ENCODE data around the gene SOX5. TPM values are rescaled to one million over a fixed set of nuclear protein-coding genes. Genes with fewer than 3 reads are reported as not detected.

The SOX5 gene
- polyA plus RNA-seq, 3 donors, result 5.5 to 7.2 (median 5.8) TPM

GRCh38 chr12:23694307-23694706, 255.2 kb downstream of the SOX5 start:
- DNase-seq, result no peak

DNA sequence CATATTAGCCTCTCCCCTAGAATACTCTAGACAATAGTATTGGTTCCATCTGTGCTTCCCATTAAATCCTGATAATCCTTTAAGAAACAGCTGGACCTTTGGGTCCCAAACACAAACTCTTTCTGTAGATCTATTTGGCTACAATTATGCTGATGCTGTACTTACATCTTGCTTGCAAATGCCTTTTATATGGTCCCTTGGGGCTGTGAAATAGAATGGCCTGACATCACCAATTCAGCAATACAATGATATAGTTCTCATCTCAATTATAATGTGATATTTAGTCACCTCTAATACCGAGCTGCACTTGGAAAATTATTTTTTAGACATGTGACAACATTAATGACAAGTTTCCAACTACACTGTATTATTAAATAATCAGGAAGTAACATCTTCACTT, 261.5 kb downstream of the SOX5 start:
- DNase-seq, result no peak

- no peak for DNase-seq
These were observed 263.4 kb downstream of the SOX5 start for GRCh38 chr12:23686095-23686494.

- DNase-seq, result no peak
These were observed 265.3 kb downstream of the SOX5 start for GRCh38 chr12:23684121-23684520.

DNA sequence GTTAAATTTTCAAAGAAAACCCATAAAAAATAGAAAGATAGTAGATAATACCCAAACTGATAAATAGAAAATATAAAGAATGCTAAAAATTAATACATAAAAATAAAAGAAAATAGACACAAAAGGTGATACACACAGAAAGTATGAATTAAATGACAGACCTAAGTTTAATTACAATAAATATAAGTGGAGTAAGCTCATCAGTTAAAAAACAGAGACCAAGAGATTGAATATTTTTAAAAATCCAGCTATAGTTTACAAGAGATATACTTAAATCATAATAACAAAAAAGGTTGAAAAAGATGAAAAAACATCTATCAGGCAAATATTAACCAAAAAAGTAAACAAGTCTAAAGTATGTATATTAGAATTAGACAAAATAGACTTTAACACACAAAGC, 268.2 kb downstream of the SOX5 start:
- DNase-seq, result no peak

- no peak for DNase-seq
These were observed 275.4 kb downstream of the SOX5 start for GRCh38 chr12:23674064-23674463.

GRCh38 chr12:23671881-23672280, 277.6 kb downstream of the SOX5 start:
- no peak for DNase-seq

GRCh38 chr12:23670684-23671083, 278.8 kb downstream of the SOX5 start:
- DNase-seq, result no peak

DNA sequence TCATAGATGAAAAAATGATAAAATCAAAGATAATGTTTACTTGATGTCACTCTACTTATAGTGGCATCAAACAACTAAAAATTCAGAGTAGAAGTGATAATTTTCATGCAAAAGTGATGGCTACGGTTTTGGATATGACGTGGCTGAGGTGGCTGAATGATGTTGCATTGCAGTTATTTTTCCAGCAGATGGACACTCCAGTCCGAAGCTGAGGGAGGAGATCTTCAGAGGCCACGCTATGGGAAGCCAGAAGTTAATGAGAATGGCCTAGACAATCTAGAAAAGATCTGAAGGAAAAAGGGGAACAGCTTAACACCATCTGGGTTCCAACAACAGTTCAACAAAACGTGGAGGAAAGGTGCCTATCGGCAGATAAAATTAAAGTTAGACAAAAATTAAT, 279.8 kb downstream of the SOX5 start:
- no peak for DNase-seq

DNA sequence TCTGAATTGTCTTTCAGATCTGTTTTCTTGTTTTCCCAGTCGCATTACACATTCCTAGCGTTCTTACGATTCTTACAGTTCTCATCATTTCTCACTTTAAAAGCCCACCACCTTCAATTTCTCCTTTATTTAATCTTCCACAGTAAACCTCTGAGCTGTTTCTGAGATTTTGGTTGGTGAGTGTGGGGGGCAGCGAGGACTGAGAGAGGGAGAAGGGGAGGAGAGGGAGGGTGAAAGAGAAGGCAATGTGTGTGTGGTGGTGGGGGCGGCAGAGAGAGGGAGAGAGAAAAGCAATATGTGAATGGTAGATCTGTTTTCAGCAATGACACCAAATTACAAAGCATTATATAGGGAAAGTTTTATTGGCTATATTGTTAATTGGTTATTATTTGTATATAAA, 282.6 kb downstream of the SOX5 start:
- no peak for DNase-seq

DNA sequence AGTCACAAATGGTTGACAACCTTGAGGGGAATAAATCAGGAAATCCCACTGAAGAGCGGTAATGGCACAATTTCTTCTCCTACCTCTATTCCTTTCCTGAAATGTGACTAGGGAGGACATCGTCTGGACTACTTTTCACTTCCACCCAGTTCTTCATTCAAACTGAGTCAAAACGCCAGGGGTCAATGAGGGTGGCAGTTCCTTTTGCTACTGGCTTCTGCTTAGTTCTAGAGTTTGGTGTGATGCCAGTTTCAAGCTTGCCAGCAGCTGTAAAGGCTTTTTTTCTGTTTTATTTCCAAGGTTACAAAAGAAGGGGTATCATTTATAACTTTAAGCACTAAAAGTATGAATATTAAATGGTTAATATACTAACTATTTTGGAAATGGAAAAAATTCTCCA, 286.5 kb downstream of the SOX5 start:
- DNase-seq, result no peak

GRCh38 chr12:23659131-23659530, 290.3 kb downstream of the SOX5 start:
- DNase-seq, result peak; percentile 27

GRCh38 chr12:23657598-23657997, 291.9 kb downstream of the SOX5 start:
- DNase-seq, result no peak

DNA sequence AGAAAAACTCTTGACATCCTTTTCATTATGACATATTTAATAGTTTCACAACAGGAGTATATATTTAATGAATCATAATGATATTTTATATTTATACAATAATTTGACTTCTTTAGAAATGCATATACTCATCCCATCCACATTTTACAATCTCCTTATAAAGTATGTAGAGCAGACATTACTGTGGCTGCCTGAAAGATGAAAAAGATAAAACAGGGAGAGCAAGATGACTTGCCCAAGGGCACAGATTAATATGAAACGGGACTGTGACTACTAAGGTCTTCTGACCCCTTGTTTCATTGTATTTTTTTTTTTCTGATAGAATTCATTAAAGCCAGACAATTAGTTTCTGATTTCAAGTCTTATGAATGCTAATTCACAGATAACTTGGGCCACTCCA, 293.6 kb downstream of the SOX5 start:
- DNase-seq, result no peak

DNA sequence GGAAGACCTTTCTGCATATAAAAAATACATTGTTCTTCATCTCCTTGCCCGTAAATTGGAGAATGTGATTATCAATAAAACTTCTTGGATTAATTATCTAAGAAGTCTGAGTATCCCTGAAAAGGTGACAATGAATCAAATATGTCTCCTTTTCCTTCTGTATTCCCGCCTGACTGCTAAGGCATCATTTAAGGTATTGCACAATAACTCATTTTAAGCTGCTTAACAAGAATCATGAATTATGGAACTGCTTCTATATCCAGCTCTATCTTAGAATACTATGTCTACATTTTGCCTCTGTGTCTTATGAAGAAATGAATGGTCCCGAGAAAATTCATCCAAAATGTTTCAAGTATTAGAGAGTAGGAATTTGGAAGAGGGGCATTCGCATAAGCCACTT, 294.4 kb downstream of the SOX5 start:
- no peak for DNase-seq

GRCh38 chr12:23648546-23648945, 300.9 kb downstream of the SOX5 start:
- DNase-seq, result no peak

GRCh38 chr12:23640754-23641153, 308.7 kb downstream of the SOX5 start:
- no peak for DNase-seq

- DNase-seq, result no peak
These were observed 315.1 kb downstream of the SOX5 start for GRCh38 chr12:23634344-23634743.

GRCh38 chr12:23631786-23632377, 317.6 kb downstream of the SOX5 start:
- no peak for DNase-seq

GRCh38 chr12:23630524-23630923, 318.9 kb downstream of the SOX5 start:
- DNase-seq, result no peak

DNA sequence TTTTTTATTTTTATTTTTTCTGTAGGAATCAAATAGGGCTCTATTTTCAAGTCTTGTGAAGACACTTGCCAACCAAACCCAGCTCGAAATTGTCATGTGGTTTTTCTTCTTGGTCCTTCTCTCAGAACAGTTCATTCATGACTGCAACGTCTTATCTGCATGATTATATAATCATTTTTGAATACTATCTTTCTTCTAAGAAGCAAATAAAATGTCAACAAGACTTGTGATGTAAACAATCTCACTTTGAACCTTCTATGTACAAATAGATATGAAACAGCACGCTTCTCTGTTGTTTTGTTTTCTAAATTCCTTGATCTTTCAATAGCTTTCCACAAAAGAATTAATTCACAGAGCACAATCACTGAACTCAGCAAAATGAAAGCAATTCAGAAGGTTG, 320.7 kb downstream of the SOX5 start:
- DNase-seq, result no peak

- DNase-seq, result no peak
These were observed 322.7 kb downstream of the SOX5 start for GRCh38 chr12:23626791-23627190.

- DNase-seq, result peak; percentile 37
These were observed 327.6 kb downstream of the SOX5 start for GRCh38 chr12:23621900-23622299.

DNA sequence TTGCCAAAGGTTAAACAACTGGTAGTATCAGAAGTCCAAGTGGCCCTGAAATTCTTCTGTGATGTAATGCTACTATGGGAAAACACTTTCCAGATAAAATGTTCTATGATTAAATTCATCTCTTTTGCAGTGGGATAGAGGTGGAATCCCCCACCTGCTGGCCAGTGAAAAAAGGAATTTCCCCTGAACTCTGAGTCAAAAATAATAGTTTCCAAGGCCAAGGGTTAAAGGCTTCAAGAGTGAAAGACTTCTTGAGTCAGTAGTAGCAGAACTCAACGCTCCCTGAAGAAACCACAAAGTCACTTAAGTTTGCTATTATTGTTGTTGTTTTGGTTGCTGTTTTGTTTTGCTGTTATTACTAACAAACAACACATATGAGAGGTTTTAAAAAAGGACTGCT, 330.8 kb downstream of the SOX5 start:
- no peak for DNase-seq

GRCh38 chr12:23617749-23618148, 331.7 kb downstream of the SOX5 start:
- no peak for DNase-seq
